Stimulated activated CD8-positive, alpha-beta memory T cell treated with anti-CD3 and anti-CD28 coated beads, Interleukin-7, amount 100 ng/mL, for 1 hour (primary cell): ENCODE results near the gene STXBP6.

Experiments used
- DNase-seq, 2 donors: peaks; one replicate each; pipeline ENCODE4 v3.0.0-alpha.2; 2020; ENCODE audit warnings: low read depth in 2 of 2

The STXBP6 gene

GRCh38 chr14:25052385-25052784, 2.4 kb upstream of the STXBP6 start:
- no peak for DNase-seq

- no peak for DNase-seq
These were observed 563 bp upstream of the STXBP6 start for GRCh38 chr14:25050269-25051150.

GRCh38 chr14:25049093-25049567, 817 bp downstream of the STXBP6 start:
- no peak for DNase-seq

DNA sequence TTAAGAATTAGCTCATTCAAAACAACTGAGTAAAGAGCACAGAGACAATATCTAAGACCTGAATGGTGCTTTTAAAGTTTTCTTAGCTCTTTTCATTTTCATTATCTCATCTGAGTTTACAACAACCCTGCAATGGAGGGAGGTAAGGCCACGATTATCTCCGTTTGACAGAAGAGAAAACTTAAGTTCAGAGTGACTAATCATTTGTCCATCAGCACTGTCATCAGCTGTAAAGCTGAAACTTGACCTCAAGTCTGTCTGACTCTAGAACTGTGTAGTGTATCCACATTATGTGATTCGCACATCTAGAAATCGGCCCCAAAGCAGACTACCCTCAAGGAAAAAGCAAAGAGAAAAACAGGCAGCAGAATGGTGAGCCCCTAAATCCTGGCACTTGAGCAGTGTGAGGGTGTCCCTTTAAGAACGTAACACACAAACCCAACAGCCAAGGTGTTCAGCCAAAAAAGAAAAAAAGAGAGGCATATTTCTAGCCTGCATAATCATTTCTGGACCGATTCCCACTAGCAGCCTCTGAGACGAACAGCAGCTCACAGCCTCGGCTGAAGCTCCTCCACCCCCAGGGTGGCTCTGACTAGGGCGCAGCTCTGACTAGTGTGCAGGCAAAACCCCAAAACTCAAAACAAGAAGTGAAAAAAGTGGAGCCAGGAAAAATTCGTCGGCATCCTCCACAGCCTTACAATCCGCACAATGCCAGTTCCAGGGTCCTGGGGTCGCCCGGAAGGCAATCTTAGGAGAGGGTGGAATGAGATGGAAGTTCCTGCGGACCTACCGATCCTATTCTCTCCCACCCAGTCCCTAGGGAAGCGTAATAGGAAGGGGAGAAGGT, 1.6 kb downstream of the STXBP6 start:
- no peak for DNase-seq

- no peak for DNase-seq
These were observed 3.5 kb downstream of the STXBP6 start for GRCh38 chr14:25046301-25046943.

GRCh38 chr14:25044106-25044698, 5.7 kb downstream of the STXBP6 start:
- no peak for DNase-seq

- DNase-seq, result no peak
These were observed 7.3 kb downstream of the STXBP6 start for GRCh38 chr14:25042362-25043299.

GRCh38 chr14:25041898-25042297, 8.0 kb downstream of the STXBP6 start:
- DNase-seq, result no peak

DNA sequence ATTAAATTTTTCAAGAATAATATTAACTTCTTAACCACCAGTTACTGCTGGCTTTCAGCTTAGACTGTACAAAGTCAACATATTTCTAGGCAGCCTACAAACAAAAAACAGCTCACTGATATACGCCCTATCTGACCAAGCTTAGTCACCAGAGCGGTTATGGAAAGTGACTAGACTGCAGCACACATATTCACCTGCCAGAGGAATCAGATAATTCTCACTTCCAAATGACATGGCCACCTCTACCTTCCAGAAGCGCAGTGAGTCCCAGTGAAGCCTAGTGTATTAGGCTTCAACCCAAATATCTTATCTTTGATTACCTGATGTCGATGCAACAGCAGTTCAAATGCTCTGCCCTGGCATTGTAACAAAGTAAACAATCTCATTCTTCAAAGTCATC, 8.5 kb downstream of the STXBP6 start:
- no peak for DNase-seq

DNA sequence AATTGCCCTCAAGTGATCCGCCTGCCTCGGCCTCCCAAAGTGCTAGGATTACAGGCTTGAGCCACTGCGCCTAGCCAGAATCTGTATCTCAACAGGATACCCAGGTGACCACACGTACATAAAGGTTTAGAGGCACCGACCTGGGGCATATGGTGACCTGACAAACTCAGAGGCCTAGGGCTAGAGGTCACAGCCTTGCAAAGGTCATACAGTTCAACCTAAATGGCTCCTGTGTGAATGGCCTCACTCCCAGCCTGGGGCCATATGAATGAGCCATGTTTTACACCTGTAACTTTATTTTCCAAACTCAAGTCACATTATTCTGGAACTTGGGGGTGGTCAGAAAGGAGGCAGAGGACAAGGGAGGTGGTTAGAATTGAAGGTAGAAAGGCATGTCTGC, 10.0 kb downstream of the STXBP6 start:
- no peak for DNase-seq

GRCh38 chr14:25038044-25038668, 11.8 kb downstream of the STXBP6 start:
- no peak for DNase-seq

GRCh38 chr14:25037032-25037431, 12.9 kb downstream of the STXBP6 start:
- DNase-seq, result no peak

DNA sequence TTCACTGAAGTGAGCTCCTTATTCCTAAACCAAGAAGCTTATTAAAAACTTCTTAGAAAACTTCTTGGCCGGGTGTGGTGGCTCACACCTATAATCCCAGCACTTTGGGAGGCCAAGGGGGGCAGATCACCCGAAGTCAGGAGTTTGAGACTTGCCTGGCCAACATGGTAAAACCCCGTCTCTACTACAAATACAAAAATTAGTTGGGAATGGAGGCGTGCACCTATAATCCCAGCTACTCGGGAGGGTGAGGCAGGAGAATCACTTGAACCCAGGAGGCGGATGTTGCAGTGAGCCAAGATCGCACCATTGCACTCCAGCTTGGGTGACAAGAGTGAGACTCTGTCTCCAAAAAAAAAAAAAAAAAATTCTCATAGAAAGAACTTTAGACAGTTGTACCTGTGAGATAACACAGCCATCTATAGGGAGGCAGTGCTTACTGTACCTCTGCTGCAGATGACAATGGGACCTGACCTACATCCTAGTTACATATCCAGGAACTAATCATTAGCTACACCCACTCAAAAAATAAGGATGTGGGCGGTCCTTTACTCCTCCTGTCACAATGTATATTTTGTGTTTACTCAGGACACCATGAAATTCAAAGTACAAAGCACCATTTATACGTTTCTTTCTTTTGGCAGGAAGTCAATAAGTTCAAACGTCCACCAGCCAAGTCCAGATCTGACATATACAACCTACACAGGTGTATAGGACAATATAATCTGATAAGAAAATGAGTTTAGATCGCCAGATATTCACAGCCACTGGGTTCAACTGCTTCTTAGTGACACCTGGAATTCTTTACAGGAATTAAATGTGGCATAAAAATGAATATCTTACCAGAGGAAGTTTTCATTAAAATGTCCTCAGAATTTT, 14.9 kb downstream of the STXBP6 start:
- DNase-seq, result no peak

DNA sequence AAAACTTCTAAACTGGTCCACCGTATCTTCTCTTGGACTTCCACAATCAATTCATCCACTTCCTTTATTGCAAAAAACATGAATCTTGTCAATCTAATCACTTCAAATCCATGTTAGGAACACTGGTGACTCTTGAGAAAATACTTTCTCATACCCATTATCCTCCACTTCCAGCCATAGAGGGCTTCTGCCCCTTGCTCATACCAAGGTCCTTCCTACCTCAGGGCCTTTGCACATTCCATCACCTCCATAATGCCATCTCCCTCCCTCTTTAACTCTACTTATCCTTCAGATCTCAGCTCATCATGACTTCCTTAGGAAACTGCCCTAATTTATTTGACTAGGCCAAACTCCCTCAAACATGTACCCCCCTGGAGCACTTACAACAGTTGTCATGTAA, 16.6 kb downstream of the STXBP6 start:
- DNase-seq, result no peak

DNA sequence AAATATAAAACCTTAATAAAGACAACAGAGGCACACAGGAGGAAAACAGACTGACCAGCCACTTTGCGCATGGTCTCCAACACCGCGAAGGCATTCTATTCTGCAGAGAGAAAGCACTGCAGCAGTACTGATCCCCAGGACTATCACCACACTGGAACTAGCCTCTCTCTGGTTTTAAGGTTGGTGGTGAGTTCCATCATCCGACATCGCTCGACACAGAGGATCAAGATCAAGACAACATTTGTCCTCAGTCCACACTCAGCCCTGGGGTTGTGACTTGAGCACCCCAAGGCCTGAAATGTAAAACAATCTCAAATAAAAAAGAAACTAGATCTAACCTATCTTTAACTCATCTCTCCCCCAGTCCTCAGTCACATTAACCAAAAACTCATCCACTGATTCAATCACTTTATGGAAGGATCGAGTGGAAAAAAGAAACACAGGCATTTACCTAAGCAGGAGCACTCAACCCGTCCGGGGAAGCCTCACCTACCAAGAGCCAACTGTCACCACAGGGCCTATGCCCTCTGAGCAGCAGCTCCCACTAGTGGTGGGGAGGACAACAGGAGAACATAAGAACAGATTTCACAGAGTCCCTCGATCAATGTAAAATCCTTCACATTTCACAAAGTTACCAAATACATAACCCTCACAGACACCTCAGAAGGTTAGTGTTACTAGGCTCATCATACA, 17.7 kb downstream of the STXBP6 start:
- no peak for DNase-seq

DNA sequence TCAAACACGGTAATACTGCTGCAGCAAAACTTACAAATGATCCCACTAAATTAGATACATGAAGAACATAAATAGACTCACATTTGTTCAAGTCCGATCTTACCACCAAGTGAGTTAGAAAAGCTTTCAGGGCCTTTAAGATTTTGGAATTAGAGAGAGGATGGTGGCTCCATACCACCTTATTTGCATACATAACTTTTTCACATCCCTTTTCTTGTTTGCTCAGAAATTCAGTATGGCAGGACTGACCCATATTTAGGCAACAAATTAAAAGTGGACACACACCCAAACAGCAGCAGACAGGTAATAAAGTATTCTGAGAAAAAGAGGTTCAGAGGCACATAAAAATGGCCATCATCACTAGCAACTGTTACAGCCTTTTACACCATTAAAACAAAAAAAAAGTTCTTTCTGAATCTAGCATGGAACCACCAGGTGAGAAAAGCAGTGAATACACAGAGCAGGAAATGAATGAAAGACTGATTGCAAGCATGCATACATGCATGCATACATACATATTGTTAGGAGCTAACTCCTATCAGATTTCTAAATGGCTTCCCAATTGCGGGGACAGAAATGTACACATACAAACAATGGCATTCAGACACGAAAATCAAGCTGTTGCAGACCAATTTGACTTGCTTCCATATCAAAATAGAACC, 23.3 kb downstream of the STXBP6 start:
- no peak for DNase-seq

GRCh38 chr14:25019892-25020291, 30.1 kb downstream of the STXBP6 start:
- no peak for DNase-seq

DNA sequence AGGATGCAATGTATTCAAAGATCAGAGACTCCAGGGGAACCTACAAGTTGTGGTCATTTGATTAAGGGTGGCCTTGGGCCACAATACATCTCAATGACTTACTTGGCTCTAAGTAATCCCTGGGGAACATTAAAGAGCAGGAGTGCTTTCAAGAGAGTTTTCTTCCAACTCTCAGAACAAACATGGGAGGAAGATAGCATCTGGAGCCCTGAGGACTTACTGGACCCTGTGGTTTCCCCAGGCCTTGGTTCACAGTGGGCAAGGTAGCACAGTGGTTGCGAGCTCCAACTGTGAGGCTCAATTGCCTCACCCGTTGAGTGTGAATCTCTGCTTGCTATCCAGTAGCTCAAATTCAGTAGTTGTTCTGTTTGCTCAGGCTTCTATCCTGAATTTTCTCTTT, 32.4 kb downstream of the STXBP6 start:
- no peak for DNase-seq
